ENCODE measurements around the gene KRT26.

DNA sequence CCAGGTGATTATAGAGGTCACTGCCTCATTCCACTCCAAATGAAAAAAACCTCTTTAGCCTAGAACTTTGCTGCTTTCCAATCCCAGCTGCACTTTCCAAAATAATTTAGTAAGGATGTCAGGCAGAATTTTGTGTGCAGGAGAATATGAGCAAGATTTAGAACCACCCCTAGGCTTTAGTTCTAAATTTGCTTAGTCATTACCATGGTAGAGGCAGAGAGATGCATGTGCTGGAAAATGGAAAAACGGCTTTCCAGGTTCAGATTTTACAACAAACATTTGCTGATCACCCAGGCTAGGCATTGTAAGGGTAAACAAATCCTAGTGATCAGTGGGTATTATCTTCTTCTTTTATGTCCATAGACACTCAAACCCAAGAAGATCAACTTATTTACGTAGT, 6.3 kb downstream of the KRT26 start:
- TF ChIP-seq, protein P1, sequence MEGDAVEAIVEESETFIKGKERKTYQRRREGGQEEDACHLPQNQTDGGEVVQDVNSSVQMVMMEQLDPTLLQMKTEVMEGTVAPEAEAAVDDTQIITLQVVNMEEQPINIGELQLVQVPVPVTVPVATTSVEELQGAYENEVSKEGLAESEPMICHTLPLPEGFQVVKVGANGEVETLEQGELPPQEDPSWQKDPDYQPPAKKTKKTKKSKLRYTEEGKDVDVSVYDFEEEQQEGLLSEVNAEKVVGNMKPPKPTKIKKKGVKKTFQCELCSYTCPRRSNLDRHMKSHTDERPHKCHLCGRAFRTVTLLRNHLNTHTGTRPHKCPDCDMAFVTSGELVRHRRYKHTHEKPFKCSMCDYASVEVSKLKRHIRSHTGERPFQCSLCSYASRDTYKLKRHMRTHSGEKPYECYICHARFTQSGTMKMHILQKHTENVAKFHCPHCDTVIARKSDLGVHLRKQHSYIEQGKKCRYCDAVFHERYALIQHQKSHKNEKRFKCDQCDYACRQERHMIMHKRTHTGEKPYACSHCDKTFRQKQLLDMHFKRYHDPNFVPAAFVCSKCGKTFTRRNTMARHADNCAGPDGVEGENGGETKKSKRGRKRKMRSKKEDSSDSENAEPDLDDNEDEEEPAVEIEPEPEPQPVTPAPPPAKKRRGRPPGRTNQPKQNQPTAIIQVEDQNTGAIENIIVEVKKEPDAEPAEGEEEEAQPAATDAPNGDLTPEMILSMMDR (IDR thresholded peaks at IDR 0.05; ENCODE audit: insufficient read depth, low read length, poor library complexity, severe bottlenecking) = no peak
- no peak for TF ChIP-seq EZH2phosphoT487 (conservative IDR thresholded peaks at IDR 0.05; ENCODE audit: low read length)

Data from SU-DHL-6 (cell line).